HG03354 (cell line): ENCODE measurements around the gene RAD51B.

ENCODE experiments used
- ATAC-seq: cut with Tn5 transposase; IDR thresholded peaks from one replicate; pipeline ENCODE4 v1.9.1; 2021; ENCODE audit warnings: mild to moderate bottlenecking; ENCODE audit not compliant: unreplicated experiment, poor library complexity, severe bottlenecking

Gene RAD51B

DNA sequence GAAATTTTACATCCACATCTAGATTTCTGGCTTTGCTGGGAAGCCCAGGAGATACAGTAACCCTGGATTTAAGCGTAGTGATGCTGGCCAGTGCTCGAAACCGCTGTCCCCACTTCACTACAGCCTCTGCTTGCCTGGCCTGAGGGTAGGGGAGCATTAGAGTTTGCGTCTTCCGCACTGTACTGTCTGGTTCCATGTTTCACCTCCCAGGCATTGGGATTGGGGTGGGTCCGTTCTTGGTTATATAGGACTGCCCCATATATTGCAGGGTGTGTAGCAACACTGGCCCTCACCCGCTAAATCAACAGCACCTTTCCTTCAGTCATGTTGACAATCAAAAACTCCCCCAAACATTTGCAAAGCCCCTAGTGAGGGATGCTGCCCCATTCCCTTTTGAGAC is 732.5 kb downstream of the RAD51B start:
- no peak for ATAC-seq

DNA sequence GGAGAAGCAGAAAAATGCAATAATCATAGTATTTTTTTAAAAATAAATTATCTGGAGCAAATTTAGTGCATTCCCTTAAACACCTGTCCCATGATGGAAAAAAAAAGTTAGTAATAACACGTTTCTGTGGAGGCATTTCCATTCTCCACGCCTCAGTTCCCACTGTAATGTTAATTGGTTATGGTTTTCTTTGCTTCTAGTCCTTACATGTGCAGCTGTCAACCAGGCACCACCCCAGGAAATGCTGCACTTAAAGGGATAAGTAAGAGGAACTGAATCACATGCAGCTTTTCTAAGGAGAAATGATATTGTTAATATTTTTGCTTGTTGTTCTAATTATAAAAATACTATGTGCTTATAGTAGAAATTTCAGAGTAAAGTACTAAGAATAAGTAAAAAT is 733.0 kb downstream of the RAD51B start:
- ATAC-seq, result no peak

DNA sequence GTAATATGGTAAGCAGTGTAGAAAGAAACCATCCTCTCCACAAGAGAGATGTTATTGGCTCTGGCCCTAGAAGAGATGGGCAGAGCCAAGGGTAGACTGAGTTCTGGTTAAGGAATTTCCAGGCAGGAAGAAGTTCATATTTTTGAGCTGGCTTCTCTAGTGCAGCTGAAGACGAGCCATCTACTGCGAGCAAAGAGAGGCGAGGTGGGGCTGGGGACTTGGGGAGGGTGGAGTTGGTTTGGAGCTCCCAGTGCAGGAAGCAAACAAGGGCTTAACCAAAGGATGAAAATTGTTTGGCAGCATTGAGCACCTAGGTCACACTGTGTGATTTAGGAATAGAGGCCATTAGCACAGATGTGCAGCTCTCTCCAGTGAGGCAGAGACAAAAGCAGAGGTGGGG is 733.7 kb downstream of the RAD51B start:
- ATAC-seq, result no peak

DNA sequence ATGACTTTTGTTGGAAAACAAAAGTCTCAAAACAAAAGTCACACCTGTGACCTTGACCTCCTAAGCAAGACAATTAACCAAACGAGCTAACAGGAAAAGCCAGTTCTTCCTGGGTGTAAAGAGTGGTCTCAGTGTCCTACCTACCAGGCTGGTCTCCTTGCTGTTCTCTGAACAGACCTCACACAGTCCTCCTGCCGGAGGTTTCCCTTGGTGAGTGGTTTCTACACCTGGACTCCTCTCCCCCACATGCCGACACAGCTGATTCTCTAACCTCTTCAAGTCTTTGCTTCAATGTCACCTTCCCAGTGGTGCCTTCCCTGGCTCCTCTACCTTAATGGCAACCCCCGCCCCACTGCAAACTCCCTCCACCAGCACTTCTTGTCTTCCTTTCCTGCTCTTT is 734.7 kb downstream of the RAD51B start:
- ATAC-seq, result no peak

DNA sequence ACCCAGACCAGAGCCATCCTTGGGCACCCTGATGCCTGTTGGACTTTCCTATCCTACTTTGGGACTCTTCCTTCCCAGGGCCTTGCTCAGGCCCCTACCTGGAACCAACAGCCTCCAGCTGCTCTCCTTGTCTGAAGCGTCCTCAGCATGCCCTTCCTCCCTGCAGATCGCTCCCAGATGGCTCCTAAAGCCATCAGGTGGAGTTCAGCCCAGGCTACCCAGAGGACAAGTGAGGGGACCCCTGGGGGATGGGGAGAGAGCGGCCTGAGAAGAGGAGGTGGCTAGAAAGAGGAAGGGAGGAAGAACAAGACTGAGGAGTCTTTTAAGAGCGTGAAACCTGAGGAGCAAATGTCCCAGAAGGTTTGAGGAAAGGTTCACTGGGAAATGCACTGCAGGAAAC is 736.7 kb downstream of the RAD51B start:
- no peak for ATAC-seq

DNA sequence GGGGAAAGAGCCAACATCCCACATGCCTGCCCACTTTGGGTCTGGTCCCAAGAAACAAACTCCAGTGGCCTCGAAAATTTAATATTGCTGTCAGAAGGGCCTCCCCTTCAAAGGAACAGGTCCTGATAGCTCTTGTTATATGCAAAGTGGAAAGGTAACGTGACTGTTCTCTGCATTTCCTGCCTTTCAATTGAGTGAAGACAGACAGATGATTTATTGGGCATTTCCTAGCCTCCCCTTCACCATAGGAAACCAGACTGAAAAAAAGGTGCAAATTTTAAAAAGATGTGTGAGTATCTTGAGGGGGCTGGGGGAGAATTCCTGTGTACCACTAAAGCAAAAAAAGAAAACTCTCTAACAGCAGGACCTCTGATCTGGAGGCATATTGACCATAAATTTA is 738.1 kb downstream of the RAD51B start:
- ATAC-seq, result no peak

DNA sequence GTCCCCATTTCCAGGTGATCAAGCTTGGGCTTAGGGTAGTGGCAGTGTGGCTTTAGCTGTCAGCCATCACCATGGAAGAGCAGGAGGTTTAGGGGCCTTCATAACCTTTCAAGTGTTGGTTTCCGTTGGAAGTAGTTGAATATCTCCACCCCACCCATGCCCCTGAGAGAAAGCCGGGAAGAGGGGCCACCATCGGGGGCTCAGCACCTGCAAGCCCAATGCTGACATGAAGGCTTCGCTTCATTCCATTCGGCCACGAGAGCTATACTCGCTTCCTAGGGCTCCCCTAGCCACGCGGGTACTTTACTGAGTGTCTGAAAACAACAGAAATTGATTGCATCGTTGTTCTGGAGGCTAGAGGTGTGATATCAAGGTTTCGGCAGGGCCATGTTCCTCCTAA is 738.5 kb downstream of the RAD51B start:
- no peak for ATAC-seq

DNA sequence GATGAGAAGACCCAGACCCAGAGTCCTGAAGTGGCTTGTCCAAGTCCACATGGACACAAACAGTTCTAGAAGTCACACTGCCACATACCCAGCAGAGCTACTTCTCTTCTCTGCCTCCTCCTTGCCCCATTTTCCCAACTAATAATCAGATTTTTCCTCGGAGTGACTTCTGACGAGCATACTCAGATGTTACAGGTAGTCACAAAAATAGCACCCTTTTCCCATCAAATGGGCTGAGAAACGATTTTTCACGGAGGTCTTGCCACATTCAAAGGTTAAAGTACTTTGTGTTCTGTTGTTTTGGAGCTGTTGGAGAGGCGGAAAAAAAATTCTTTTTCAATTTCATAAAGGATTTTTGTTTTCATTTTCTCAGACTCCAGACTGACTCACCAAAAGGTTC is 740.4 kb downstream of the RAD51B start:
- ATAC-seq, result no peak

DNA sequence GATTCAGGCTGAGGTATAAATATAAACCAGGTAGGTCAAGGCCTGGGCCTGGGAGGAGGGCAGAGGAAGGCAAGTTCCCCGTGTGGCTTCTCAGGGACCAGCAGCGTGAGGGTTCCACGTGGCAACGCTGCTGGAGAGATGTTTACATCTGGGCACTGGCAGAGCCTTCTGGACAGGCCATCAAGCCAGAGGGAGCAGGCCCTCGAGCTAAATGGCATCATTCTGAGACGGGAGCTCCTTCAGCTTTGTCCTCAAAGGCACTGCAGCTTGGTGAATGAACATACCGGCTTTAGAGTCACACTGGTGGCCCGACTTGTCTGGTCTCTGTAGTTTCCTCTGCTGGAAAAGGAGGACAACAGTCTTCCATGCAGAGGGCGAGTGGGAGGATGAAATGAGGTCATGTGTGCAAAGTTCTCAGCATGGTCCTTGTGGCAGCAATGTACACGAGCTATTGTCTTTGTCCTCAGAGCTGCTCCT is 742.0 kb downstream of the RAD51B start:
- ATAC-seq, result no peak

DNA sequence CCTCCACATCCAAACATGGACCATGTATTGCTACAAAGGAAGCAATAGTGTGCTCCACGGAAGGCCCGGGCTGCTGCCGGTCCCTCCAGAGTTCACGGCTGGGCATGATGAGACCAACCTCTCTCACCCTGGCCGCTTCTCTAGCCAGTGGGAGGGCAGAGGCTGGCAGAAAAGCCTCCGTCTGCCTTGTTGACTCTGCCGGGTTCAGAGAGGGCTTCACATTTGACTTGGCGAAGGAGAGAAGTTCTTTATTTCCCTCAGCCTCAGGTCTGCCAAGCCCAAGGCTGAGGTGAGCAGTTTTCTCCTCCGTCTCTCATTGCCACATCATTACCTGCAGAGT is 743.3 kb downstream of the RAD51B start:
- no peak for ATAC-seq

DNA sequence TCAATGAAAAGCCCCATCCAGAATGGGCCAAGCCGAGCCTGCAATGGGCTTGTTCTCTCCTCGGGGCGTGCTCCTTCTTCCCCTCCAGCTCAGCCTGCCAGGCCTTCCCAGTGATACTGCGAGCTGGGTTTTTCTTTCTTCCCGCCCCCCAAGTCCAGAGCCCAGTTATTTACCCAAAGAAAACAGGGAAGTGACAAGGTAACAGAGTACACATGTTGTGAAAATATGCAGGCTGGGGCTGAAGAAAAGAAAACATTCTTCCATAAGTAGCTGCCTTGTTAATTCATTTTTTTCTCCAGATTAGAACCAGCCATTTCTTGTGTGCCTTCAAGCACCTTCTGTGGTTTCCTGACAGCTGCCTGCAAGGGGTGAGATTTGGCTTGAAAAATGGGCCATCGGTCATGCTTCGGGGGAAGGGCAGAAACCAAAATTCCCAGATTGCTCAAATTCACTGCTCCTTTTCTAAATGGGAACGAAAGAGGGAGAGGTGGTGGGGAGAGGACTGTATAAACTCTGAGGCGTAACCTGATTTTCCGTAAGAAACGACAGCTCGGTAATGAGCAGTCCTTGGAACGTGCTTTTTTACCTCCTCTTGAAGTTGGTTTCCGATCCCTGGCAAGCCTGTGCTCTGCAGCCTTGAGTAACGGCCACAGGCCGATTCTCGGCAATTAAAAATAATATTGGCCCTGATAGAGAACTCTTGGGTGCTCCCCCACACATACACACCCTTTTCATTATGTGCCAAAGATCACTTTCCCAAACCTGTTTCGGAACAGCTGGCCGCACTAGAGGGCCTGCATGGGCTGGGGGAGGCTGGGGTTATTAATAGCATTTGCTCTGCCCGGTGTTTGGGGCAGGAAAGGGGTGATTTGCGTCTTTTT is 743.9 kb downstream of the RAD51B start:
- ATAC-seq, result no peak

DNA sequence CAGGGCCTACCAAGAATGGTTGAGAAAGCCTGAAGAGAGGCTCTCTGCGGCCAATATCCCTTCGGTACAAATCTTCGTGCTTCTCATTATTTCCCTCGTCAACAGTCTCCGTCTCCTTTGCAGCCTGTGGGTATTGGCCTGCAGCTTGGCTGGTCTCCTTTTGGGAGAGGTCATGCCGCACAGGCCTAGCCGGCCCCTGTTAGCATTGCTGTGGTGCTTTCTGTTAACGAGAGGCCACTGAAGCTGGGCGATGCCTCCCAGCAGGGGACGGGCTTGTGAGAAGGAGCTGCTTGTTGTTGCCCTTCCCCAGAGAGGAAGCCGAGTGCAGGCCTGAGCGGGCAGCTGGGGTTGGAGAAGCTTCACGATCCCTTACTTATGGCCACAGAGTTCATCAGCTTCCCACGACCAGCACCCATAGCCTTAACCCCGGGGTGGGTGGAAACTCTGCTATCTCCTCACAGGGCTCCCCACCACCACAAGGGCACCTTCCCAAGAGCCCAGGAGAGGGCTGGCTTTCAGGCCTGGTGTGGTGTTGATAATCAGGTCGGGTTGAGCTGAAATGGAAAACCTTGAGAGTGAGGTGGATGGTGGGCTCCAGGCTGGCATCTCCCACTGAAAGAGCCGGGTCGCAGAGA is 744.7 kb downstream of the RAD51B start:
- no peak for ATAC-seq

DNA sequence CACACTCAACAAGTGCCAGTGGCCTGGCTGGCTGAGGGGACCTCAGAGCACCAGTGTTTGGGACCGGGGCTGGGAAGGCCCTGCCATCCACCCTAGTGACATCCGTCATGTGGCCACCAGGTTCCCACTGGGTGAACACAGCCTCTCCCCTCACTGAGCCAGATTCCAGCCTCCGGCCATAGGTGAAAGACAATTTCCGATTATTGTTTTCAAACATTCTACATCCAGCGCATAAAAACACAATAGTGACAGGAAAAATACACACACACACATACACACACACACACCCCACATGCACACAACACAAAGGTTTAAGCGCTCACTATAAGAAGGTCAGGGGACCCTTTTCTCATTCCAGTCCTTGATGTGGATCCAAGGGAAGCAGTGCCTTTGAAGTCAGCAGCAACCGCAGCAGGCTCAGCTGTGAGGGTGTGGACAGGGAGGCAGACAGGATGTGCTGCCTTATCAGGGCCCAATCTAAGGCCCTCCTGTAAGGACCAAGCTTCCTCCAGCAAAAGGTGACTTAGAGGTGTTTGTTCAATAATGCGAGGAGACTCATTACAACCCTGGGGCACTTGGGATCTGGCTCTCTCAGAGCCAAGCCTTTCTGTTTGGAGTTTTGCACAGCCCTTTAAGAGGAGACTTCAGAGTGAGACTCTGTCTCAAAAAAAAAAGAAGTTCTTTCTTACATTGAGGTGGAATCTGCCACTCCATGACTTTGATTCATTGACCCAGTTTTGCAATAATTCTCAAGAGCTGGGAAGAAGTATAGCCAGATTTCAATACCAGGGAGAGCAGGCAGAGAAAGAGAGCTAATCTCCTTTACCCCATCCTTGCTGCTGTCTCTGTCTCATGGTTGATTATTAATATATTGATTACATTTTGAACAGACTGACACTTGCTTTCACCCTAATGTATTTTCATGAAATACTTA is 745.5 kb downstream of the RAD51B start:
- no peak for ATAC-seq

DNA sequence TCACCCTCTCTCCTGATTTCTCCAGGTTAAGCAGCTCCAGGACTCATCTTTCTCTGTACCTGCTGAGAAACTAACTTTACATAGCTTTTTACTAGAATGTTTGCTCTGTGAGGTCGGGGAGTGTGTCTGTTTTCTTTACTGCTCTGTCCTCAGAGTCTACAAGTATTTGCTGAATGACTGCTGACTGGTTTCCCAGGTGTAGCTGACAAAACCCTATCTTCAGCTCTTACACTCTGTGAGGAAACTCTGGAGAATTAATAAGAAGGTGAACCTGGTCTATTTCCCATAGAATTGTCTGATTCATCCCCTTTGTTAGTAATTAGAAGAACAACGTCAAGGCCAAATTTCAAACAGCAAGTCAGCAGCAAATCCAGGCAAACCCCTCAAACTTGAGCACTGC is 746.5 kb downstream of the RAD51B start:
- ATAC-seq, result no peak

DNA sequence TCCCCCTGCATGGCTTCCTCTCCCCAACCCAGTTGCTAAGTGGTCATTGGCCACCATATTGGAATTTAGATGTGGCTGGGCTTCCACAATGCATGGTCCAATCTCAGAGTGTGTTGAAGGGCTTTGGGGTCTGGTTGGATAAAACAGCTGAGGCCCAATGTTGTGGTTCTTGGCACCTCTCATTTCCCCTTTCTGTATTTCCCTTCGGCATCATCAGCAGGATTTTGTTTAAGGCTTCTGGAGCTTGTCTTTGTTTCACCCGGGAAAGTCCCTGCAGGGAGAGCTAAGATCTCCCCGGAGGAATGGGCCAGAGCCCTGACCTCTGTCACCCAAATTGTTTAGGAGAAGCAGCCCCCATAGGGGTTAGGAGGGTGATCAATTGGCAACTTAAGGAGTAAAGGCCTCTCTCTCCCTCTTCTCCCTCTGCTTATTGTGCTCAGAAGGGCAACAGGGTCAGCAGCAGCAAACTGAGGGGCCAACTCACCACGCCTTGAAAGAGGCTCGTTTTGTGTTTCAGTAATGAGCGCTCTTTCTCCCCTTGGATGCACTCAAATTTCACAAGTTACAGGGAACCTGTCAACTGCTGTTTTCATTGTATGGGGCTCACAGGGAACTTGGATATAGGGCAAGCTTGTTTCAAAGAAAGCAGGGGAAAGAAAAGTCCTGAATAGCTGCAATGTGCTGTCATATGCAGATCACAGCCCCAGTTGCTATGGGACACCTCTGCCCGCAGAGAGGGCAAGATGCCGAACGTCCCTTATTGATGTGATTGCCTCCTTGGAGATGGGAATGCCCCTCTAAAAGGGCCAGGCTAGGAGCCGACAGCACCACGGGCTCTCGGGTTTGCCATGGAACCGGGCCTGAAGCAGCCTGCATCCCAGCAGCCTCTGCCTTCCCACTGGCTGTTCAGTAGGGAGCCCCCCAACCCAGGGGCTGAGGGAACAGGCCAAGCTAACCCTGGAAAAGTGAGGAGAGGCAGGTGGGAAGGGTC is 749.6 kb downstream of the RAD51B start:
- no peak for ATAC-seq

DNA sequence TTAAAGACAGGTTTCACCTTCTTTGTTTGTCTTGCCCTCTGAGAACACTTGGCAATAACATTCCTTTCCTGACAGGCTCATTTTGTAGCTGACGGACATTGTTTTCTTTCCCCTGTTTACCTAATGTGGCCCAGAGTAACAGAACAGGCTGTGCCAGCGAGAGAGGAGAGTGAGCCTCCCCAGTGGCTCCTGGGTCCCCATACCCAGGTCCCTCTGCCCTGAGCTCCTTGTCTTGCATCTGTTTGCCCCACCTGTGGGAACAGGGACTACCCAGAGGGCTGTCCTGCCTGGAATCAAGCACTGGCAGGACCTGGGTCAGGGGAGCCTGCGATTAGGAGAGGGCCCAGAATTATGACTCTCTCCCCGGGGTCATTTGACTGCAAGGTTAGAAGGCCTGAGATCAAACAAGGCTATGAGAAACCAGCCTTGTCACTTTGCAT is 750.4 kb downstream of the RAD51B start:
- no peak for ATAC-seq

DNA sequence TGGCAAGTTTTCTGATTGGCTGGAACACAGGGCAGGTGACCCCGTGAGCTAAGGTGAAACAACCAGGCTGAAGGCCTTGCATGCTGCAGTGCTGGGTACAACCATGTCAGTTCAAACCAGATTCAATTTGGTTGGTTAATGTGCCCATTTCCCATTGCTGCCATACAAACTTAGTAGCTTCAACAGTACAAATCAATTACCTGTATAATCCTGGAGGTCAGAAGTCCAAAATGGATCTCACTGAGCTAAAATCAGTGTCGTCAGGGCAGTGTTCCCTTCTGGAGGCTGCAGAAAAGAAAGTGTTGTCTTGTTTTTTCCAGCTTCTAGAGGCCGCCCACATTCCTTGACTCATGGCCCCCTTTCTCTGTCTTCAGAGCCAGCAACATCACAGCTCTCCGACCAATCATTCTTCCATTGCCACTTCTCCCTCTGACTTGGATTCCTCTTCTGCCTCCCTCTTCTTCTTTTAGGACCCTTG is 751.6 kb downstream of the RAD51B start:
- no peak for ATAC-seq

DNA sequence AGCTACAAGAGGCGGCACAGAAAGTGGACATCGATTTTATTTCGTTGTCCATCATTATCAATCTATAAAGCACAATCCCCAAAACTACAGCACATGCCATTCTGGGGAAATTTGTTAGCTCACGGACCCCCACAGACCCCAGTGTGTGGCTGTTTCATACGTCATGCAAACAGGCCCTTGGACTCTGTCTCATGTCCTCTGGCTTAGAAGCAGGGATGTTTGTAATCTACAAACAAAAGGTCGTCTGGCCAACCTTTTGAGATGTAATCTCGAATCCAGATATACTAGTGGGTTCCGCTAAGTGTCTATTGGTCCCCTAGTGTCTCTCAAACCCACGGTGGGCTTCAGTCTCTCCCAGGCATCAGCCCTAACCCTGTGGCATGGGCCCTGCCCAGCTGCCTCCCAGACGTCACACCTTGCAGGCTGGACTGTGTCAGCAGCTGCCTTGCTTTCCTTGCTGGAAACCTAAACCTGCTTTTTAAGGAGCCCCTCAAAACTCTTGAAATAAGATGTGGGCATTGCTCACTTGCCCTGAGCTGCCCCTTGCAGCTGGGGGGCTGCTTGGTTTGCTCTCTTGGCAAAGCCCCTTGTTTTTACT is 752.4 kb downstream of the RAD51B start:
- ATAC-seq, result no peak

DNA sequence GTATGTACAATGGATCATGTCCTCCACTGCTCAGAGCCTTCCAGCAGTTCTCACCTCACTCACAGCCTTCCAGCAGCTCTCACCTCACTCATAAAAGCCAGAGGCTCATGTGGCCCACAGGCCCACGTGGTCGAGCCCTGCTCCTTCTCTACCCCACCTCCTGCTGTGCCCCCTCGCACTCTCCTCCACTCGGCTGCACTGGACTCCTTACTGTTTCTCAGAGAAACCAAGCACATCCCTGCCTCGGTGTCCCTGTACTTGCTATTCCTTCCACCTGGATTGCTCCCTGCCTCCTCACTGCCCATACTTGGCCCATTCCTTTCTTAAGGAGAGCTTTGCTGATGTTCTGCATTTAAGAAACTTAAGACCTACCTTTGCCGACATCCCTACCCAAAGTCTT is 753.5 kb downstream of the RAD51B start:
- ATAC-seq, result no peak
